Islet of Langerhans (tissue), 1 donor: ENCODE results near the gene SYNPO2.
"Not testable (repeated sequence)": the region's sequence is repeated elsewhere in the genome, so short reads cannot be mapped to it uniquely, and the experiment has no call there.

ENCODE experiments used
- FAIRE-seq: peaks from one replicate; lab custom pipeline; 2011; peaks lifted over from hg19 to GRCh38; lab: Jason Lieb, UNC

The SYNPO2 gene

GRCh38 chr4:119067670-119068360, 179.2 kb downstream of the SYNPO2 start:
- not testable (repeated sequence) for FAIRE-seq

GRCh38 chr4:119068529-119068962, 179.9 kb downstream of the SYNPO2 start:
- FAIRE-seq, result no peak

- no peak for FAIRE-seq
These were observed 181.6 kb downstream of the SYNPO2 start for GRCh38 chr4:119070301-119070700.

- no peak for FAIRE-seq
These were observed 192.3 kb downstream of the SYNPO2 start for GRCh38 chr4:119080721-119081541.

- FAIRE-seq, result no peak
These were observed 192.8 kb downstream of the SYNPO2 start for GRCh38 chr4:119081542-119081859.

- FAIRE-seq, result no peak
These were observed 193.3 kb downstream of the SYNPO2 start for GRCh38 chr4:119081943-119082342.

GRCh38 chr4:119082661-119083060, 194.0 kb downstream of the SYNPO2 start:
- no peak for FAIRE-seq

- FAIRE-seq, result no peak
These were observed 195.9 kb downstream of the SYNPO2 start for GRCh38 chr4:119084513-119084912.

- no peak for FAIRE-seq
These were observed 198.5 kb downstream of the SYNPO2 start for GRCh38 chr4:119087121-119087520.

GRCh38 chr4:119087656-119088055, 199.0 kb downstream of the SYNPO2 start:
- no peak for FAIRE-seq

- FAIRE-seq, result no peak
These were observed 204.6 kb downstream of the SYNPO2 start for GRCh38 chr4:119093042-119093827.

GRCh38 chr4:119097282-119097900, 208.7 kb downstream of the SYNPO2 start:
- no peak for FAIRE-seq

- FAIRE-seq, result no peak
These were observed 209.7 kb downstream of the SYNPO2 start for GRCh38 chr4:119098306-119098705.

- FAIRE-seq, result no peak
These were observed 210.7 kb downstream of the SYNPO2 start for GRCh38 chr4:119099227-119099810.

- FAIRE-seq, result no peak
These were observed 212.0 kb downstream of the SYNPO2 start for GRCh38 chr4:119100655-119101054.

- FAIRE-seq, result peak; percentile 24
These were observed 214.6 kb downstream of the SYNPO2 start for GRCh38 chr4:119103263-119103662.

GRCh38 chr4:119104644-119105273, 216.1 kb downstream of the SYNPO2 start:
- FAIRE-seq, result no peak

GRCh38 chr4:119105605-119106004, 217.0 kb downstream of the SYNPO2 start:
- no peak for FAIRE-seq

- FAIRE-seq, result no peak
These were observed 217.7 kb downstream of the SYNPO2 start for GRCh38 chr4:119106036-119107000.

- FAIRE-seq, result no peak
These were observed 221.5 kb downstream of the SYNPO2 start for GRCh38 chr4:119110121-119110520.
